GM06990 (cell line): ENCODE measurements around the gene DPEP1.
"Not testable (repeated sequence)": the region's sequence is repeated elsewhere in the genome, so short reads cannot be mapped to it uniquely, and the experiment has no call there.

Source experiments
- DNase-seq: peaks from one replicate; pipeline ENCODE4 v3.0.0-alpha.2; 2011; ENCODE audit not compliant: insufficient read length; ENCODE audit errors: extremely low read depth
- H3K27me3 ChIP-seq: replicated peaks from 2 replicates; pipeline ENCODE4 v1.6.0; 2011; ENCODE audit warnings: low read length; ENCODE audit not compliant: control insufficient read depth, insufficient read depth
- H3K36me3 ChIP-seq: 2 replicates; pipeline ENCODE4 v1.5.1; 2011; ENCODE audit warnings: low read length; ENCODE audit not compliant: control insufficient read depth, insufficient read depth
- H3K4me3 ChIP-seq: replicated peaks from 2 replicates; pipeline ENCODE4 v1.5.1; 2011; ENCODE audit warnings: low read depth, mild to moderate bottlenecking, control low read depth, low read length
- TF ChIP-seq, protein P1 (sequence below): IDR thresholded peaks from 2 replicates; pipeline ENCODE4 v1.5.1; 2011; ENCODE audit warnings: low read length, control low read depth, mild to moderate bottlenecking, inconsistent platforms; ENCODE audit not compliant: insufficient read depth, poor library complexity, severe bottlenecking

Gene DPEP1

DNA sequence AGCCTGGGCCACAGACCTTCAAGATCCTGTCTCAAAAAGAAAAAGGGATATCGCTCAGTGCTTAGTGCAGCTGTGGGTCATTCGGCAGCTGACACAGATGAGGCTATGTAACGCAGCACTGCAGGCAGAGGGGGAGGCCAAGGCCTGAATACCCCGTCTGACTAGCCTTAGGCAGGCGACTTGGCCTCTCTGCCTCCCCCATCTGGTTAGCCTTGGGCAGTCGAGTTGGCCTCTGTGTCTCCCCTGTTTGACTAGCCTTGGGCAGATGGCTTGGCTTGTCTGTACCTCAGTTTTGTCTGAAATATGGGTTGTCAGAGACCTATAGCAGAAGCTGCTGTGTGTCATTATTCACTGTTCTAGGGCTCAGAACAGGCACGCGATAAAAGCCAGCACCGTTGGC lies 54.2 kb downstream of the DPEP1 start:
- Histone ChIP-seq H3K27me3 (no peaks in the 10 kb centered on the region), H3K36me3 (no peaks in the 10 kb centered on the region; the same call in 1 of the 2 replicates), H3K4me3 (no peak overlapping the region)
- TF ChIP-seq, protein P1, sequence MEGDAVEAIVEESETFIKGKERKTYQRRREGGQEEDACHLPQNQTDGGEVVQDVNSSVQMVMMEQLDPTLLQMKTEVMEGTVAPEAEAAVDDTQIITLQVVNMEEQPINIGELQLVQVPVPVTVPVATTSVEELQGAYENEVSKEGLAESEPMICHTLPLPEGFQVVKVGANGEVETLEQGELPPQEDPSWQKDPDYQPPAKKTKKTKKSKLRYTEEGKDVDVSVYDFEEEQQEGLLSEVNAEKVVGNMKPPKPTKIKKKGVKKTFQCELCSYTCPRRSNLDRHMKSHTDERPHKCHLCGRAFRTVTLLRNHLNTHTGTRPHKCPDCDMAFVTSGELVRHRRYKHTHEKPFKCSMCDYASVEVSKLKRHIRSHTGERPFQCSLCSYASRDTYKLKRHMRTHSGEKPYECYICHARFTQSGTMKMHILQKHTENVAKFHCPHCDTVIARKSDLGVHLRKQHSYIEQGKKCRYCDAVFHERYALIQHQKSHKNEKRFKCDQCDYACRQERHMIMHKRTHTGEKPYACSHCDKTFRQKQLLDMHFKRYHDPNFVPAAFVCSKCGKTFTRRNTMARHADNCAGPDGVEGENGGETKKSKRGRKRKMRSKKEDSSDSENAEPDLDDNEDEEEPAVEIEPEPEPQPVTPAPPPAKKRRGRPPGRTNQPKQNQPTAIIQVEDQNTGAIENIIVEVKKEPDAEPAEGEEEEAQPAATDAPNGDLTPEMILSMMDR, result no peak
- no peak for DNase-seq

DNA sequence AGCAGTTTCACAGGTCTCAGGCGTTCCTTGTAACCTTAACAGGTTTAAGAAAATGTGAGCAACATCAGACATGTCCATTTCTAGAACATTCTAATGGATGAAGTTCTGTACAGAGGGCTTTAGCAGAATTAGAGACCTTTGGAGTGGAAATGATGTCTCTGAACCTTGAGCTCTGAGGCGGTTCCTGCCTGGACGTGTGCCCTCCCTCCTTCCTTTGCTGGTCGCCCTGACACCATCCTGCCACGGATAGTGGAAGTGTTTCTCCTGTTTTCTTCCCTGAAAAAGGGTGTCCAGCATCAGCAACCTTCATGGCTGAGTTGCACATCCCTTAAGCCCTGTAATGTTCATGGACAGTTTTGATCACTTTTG lies 55.3 kb downstream of the DPEP1 start:
- DNase-seq, result no peak
- TF ChIP-seq, protein P1, result no peak
- no peaks in the 10 kb centered on the region for H3K27me3 ChIP-seq
- H3K36me3 ChIP-seq, result no peaks in the 10 kb centered on the region; the same call in 1 of the 2 replicates
- no peak overlapping the region for H3K4me3 ChIP-seq

DNA sequence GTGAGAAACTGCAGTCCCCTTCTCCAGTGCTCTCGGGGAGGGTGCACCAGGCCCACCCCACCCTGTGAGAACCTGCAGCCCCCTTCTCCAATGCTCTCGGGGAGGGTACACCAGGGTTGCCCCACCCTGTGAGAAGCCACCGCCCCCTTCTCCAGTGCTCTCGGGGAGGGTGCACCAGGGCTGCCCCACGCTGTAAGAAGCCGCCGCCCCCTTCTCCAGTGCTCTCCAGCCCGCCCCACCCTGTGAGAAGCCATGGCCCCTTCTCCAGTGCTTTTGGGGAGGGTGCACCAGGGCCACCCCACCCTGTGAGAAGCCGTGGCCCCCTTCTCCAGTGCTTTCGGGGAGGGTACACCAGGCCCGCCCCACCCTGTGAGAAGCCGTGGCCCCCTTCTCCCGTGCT lies 56.3 kb downstream of the DPEP1 start:
- no peak overlapping the region for H3K4me3 ChIP-seq
- DNase-seq, result no peak
- no peaks in the 10 kb centered on the region; the same call in 1 of the 2 replicates for H3K36me3 ChIP-seq
- H3K27me3 ChIP-seq, result no peaks in the 10 kb centered on the region
- TF ChIP-seq, protein P1, result no peak

DNA sequence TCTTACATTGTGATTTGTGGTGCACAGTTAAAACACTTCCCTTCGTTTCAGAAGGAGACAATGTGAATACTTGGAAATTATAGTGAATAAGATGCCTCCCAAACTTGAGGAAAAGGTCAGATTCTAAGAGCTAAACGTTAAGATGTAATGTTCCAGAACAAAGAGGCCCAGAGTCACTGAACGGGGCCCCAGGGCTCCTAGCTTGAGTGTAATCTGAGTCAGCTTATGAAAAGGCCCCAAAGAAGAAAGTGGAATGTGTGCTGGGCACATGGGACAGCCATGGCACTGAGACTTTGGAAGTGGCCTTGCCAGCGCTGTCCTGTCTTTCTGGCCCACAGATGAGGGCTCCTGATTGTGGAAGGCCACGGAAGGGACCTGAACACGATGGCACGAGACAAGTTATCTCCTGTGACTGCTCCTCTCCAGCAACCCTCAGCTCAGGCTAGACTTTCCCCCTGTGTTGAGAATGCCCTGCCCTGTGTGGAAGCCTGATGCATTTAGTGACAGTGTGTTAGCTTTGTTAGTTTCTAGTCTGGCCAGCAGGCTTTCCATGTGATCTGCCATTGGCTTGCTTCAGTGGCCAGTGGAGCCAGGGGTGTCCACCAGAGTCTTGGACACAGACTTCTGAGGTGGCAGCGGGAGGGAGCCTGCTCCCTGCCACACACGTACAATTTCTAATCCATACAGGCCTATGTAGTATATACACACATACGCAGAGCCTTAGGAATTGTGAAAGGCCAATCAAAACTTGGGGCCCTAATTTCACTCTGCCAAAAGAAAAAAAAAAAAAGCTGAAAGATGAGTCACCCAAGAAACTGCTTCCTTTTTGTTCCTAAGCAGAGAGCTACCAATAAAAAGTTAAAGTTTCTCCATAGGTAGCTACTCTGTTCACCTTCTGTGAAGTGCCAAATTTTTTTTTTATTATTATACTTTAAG lies 57.3 kb downstream of the DPEP1 start:
- no peak for DNase-seq
- H3K27me3 ChIP-seq, result no peaks in the 10 kb centered on the region
- no peaks in the 10 kb centered on the region; the same call in 1 of the 2 replicates for H3K36me3 ChIP-seq
- H3K4me3 ChIP-seq, result no peak overlapping the region
- TF ChIP-seq, protein P1, result no peak

DNA sequence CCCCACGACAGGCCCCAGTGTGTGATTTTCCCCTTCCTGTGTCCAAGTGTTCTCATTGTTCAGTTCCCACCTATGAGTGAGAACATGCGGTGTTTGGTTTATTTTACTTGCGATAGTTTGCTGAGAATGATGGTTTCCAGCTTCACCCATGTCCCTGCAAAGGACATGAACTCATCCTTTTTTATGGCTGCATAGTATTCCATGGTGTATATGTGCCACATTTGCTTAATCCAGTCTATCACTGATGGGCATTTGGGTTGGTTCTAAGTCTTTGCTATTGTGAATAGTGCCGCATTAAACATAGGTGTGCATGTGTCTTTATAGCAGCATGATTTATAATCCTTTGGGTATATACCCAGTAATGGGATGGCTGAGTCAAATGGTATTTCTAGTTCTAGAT lies 58.1 kb downstream of the DPEP1 start:
- not testable (repeated sequence) for DNase-seq, H3K36me3 ChIP-seq, H3K27me3 ChIP-seq, H3K4me3 ChIP-seq

DNA sequence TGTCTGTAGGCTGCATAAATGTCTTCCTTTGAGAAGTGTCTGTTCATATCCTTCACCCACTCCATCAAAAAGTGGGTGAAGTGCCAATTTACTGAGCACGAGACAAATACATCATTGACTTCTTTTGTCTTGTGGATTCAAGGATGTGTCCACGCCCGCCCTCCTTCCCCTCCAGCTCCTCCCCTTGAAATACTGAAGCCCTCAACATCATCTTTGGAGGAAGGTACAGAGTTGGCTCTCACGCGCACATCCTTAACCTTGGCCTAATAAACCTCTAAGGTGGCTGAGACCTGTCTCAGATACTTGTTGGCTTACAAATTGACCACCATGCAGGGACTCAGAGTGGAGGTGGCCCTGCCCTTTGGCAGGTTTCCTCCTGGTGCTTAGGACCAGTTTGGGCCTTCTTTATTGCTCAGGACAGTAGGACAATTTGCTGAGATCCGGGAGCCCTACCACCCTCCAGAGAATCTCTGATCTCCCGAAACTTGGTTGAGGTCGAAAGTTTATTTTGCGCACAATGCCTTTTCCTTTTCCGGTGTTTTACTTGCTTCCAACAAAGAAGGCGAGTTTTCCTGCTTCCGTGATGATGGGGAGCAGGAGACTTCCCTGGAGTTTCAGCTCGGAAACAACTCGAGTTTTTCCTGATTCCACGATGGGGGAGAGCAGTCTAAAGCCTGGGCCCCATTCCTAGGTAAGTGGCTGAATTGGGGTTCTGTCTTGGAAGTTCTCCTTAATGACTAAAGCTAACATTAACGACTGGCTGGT lies 58.9 kb downstream of the DPEP1 start:
- Histone ChIP-seq H3K27me3 (no peaks in the 10 kb centered on the region), H3K4me3 (no peak overlapping the region), H3K36me3 (no peaks in the 10 kb centered on the region; the same call in 1 of the 2 replicates)
- TF ChIP-seq, protein P1, result no peak
- DNase-seq, result no peak
